Loucy (cell line): ENCODE measurements around the gene PFKFB3.

Experiments used
- CTCF ChIP-seq: fragments of 200-600 bp; sonication (generic); conservative IDR thresholded peaks from 2 replicates; pipeline ENCODE4 v1.5.1; 2014; ENCODE audit warnings: mild to moderate bottlenecking, antibody characterized with exemption, low read length
- EZH2phosphoT487 ChIP-seq: fragments of 200-600 bp; IDR thresholded peaks from 2 replicates; pipeline ENCODE4 v1.6.1; 2018; ENCODE audit warnings: antibody characterized with exemption, mild to moderate bottlenecking, moderate library complexity, borderline replicate concordance

- TF ChIP-seq CTCF (no peak), EZH2phosphoT487 (no peak)
These were observed 26.6 kb downstream of the PFKFB3 start for GRCh38 chr10:6229290-6229689.
